ENCODE data around the gene ZBTB14. TPM values are rescaled to one million over a fixed set of nuclear protein-coding genes. Genes with fewer than 3 reads are reported as not detected.

ZBTB14 gene
- total RNA-seq (2022; extraction: Qiagen RNA extraction; ENCODE audit: low read depth) = 6.1 to 8.1 TPM (median 7.0 TPM) in 5 replicates

GRCh38 chr18:5295231-5295920, at the start of gene ZBTB14:
Gene ZBTB14 (minus strand): TSS chr18:5295726. CDS start chr18:5293246, 2,480 bp downstream.

Other genes starting within 250 kb of the ZBTB14 start
- not detected in 5 replicates for gene AKAIN1, start 98.5 kb downstream of the ZBTB14 start, total RNA-seq (2022; extraction: Qiagen RNA extraction; ENCODE audit: low read depth)
- gene EPB41L3, start 248.3 kb upstream of the ZBTB14 start, total RNA-seq (2022; extraction: Qiagen RNA extraction; ENCODE audit: low read depth) = 0.10 to 0.44 TPM (median 0.24 TPM) in 5 replicates

Data from A549 treated with RU486 at 1 μM for 4 hours (cell line).